K562 (cell line): ENCODE data around the gene SARS1. TPM values are rescaled to one million over a fixed set of nuclear protein-coding genes. Genes with fewer than 3 reads are reported as not detected.

ENCODE experiments used
- ATAC-seq: fragments of 200-7000 bp; cut with Tn5 transposase; 3 replicates; pipeline ENCODE4 v1.9.1; 2020; ENCODE audit warnings: moderate library complexity
- BruUV-seq: library from RNA; stranded (reverse); fragments of 400-500 nt; replicated peaks from 2 replicates; lab custom pipeline; 2021; lab: Mats Ljungman, UMichigan
- CTCF ChIA-PET: fragments of 300-600 bp; formaldehyde crosslinking; extraction: SDS; loops from one replicate; lab custom pipeline; 2021; ENCODE audit warnings: low intra/inter-chr PET ratio; lab: Yijun Ruan, JAX
- POLR2A ChIA-PET: fragments of 300-600, 350-650 bp; sonication (Branson Sonifier 250); formaldehyde crosslinking; extraction: SDS; loops from one replicate; lab custom pipeline; 2021; ENCODE audit warnings: antibody characterized with exemption, inconsistent platforms; lab: Yijun Ruan, JAX
- DNase-seq, 4 experiments: peaks; one replicate each; pipeline versions ENCODE4 v3.0.0 to v3.0.0-alpha.2; 2011 to 2018; ENCODE audit warnings: low spot score in 3 of 4, mixed read lengths in 3 of 4; ENCODE audit errors: extremely low read depth in 1 of 4
- FAIRE-seq: peaks from 2 replicates; lab custom pipeline; 2011; peaks lifted over from hg19 to GRCh38; lab: Jason Lieb, UNC
- H2AFZ ChIP-seq: 2 replicates; pipeline ENCODE4 v1.6.0; 2011; ENCODE audit warnings: low read depth, low read length, control low read depth, inconsistent platforms
- H3K27ac ChIP-seq: fragments of 200-600 bp; 3 replicates; pipeline ENCODE4 v1.8.0; 2011; ENCODE audit warnings: low read depth, mild to moderate bottlenecking, control low read depth, inconsistent platforms, low read length, moderate library complexity, mixed read lengths; ENCODE audit errors: extremely low read depth
- H3K27me3 ChIP-seq, 2 experiments: fragments of 300-600 bp in 1 of 2; 2 replicates in 1 of 2; 3 replicates in 1 of 2; pipeline versions ENCODE4 v1.6.0 to v1.8.0; 2011; ENCODE audit warnings: inconsistent platforms in 2 of 2, low read length in 2 of 2, mild to moderate bottlenecking in 1 of 2, mixed read lengths in 1 of 2, moderate library complexity in 1 of 2; ENCODE audit not compliant: control insufficient read depth in 2 of 2, insufficient read depth in 2 of 2
- H3K36me3 ChIP-seq: fragments of 300-600 bp; 3 replicates; pipeline ENCODE4 v1.8.0; 2011; ENCODE audit warnings: mild to moderate bottlenecking, low read length, inconsistent platforms; ENCODE audit not compliant: control insufficient read depth, insufficient read depth
- H3K4me1 ChIP-seq, 2 experiments: fragments of 200-600 bp in 1 of 2; replicated peaks in 1 of 2; 2 replicates in 1 of 2; 3 replicates in 1 of 2; pipeline versions ENCODE4 v1.5.1 to v1.8.0; 2011; ENCODE audit warnings: inconsistent platforms in 2 of 2, low read length in 2 of 2, mild to moderate bottlenecking in 1 of 2, mixed read lengths in 1 of 2, moderate library complexity in 1 of 2; ENCODE audit not compliant: control insufficient read depth in 2 of 2, insufficient read depth in 2 of 2
- H3K4me2 ChIP-seq: 2 replicates; pipeline ENCODE4 v1.6.1; 2011; ENCODE audit warnings: low read length, control low read depth, inconsistent platforms, mixed read lengths; ENCODE audit not compliant: insufficient read depth
- H3K4me3 ChIP-seq: fragments of 200-600 bp; sonication (generic), shearing (Covaris generic); 2 replicates; pipeline ENCODE4 v1.5.1; 2016; ENCODE audit warnings: control low read depth, inconsistent platforms
- H3K79me2 ChIP-seq: fragments of 200-600 bp; 3 replicates; pipeline ENCODE4 v1.8.0; 2011; ENCODE audit warnings: low read length, inconsistent platforms; ENCODE audit not compliant: control insufficient read depth, insufficient read depth
- H3K9ac ChIP-seq, 2 experiments: 2 replicates each; pipeline versions ENCODE4 v1.6.0 to v1.6.1; 2011; ENCODE audit warnings: low read depth in 2 of 2, low read length in 2 of 2, control low read depth in 1 of 2, inconsistent platforms in 1 of 2, mild to moderate bottlenecking in 1 of 2, mixed read lengths in 1 of 2; ENCODE audit not compliant: insufficient read depth in 1 of 2
- H3K9me1 ChIP-seq: one replicate; pipeline ENCODE4 v1.6.0; 2011; ENCODE audit warnings: inconsistent platforms, mild to moderate bottlenecking, low read length, moderate library complexity; ENCODE audit not compliant: control insufficient read depth, insufficient read depth
- H3K9me3 ChIP-seq: replicated peaks from 2 replicates; pipeline ENCODE4 v1.5.1; 2011; ENCODE audit warnings: low read depth, low read length, inconsistent platforms; ENCODE audit not compliant: control insufficient read depth, insufficient read depth
- H4K20me1 ChIP-seq: replicated peaks from 2 replicates; pipeline ENCODE4 v1.6.1; 2011; ENCODE audit warnings: low read length, inconsistent platforms, mixed read lengths; ENCODE audit not compliant: control insufficient read depth, insufficient read depth
- CBX3 ChIP-seq, 2 experiments: IDR thresholded peaks; 1 replicate in 1 of 2; 2 replicates in 1 of 2; pipeline ENCODE4 v1.6.1; 2012; ENCODE audit warnings: inconsistent platforms in 2 of 2, low read length in 2 of 2, borderline replicate concordance in 1 of 2, control low read depth in 1 of 2
- DPF2 ChIP-seq: fragments of 450-650 bp; IDR thresholded peaks from 2 replicates; pipeline ENCODE4 v1.6.1; 2016
- FOSL1 ChIP-seq: fragments of 200-800 bp; sonication (Bioruptor generic); conservative IDR thresholded peaks from 2 replicates; pipeline ENCODE4 v1.6.1; 2016; ENCODE audit warnings: missing genetic modification characterization, missing compliant biosample characterization
- NEUROD1 ChIP-seq: fragments of 150-350 bp; IDR thresholded peaks from 2 replicates; pipeline ENCODE4 v1.6.1; 2014; ENCODE audit warnings: borderline replicate concordance, low read length, low read depth; ENCODE audit not compliant: partially characterized antibody
- NFE2 ChIP-seq: IDR thresholded peaks from 2 replicates; pipeline ENCODE4 v1.6.1; 2014; ENCODE audit warnings: antibody characterized with exemption, low read depth
- POLR2H ChIP-seq: IDR thresholded peaks from 2 replicates; pipeline ENCODE4 v1.6.1; 2016; ENCODE audit warnings: missing genetic modification characterization, low read depth, mild to moderate bottlenecking, control low read depth, missing compliant biosample characterization, moderate library complexity
- STAT5A ChIP-seq: IDR thresholded peaks from 2 replicates; pipeline ENCODE4 v1.6.1; 2012; ENCODE audit warnings: low read length, inconsistent platforms, borderline replicate concordance
- STAT5B ChIP-seq: fragments of 250-450 bp; sonication (Bioruptor Pico); IDR thresholded peaks from 2 replicates; pipeline ENCODE4 v1.8.0; 2021; ENCODE audit warnings: mild to moderate bottlenecking, inconsistent platforms
- TRIM24 ChIP-seq, 2 experiments: fragments of 450-650 bp; IDR thresholded peaks; 2 replicates each; pipeline ENCODE4 v1.6.1; 2016
- XRCC3 ChIP-seq: fragments of 450-650 bp; IDR thresholded peaks from 2 replicates; pipeline ENCODE4 v1.6.1; 2017; ENCODE audit warnings: mild to moderate bottlenecking, moderate library complexity
- ZBTB26 ChIP-seq: fragments of 450-650 bp; formaldehyde crosslinking; IDR thresholded peaks from 2 replicates; pipeline ENCODE4 v1.4.0; 2022; ENCODE audit warnings: missing genetic modification characterization
- ZNF311 ChIP-seq: fragments of 250-450 bp; sonication (Bioruptor Pico); IDR thresholded peaks from 2 replicates; pipeline ENCODE4 v1.4.0; 2020; ENCODE audit warnings: mild to moderate bottlenecking, moderate library complexity
- ZNF384 ChIP-seq: IDR thresholded peaks from 2 replicates; pipeline ENCODE4 v1.6.1; 2012; ENCODE audit warnings: low read depth, low read length, improper control_type of control experiment
- ZNF518B ChIP-seq: fragments of 250-450 bp; sonication (Bioruptor Pico); IDR thresholded peaks from 2 replicates; pipeline ENCODE4 v1.5.0; 2021; ENCODE audit warnings: mild to moderate bottlenecking, moderate library complexity
- ZSCAN29 ChIP-seq: fragments of 450-650 bp; IDR thresholded peaks from 2 replicates; pipeline ENCODE4 v1.6.1; 2017
- WGBS: fragments of 100-300 bp; shearing (Covaris generic); methylation state at CpG from one replicate; pipeline ENCODE4 v1.1.6; 2016; ENCODE audit warnings: low coverage, mixed read lengths; ENCODE audit not compliant: insufficient coverage; ENCODE audit errors: missing lambda C conversion rate; 5-methylcytosine and 5-hydroxymethylcytosine counted together
- in situ Hi-C: fragments of 300-500 bp; cut with MboI; formaldehyde crosslinking; loops from 4 replicates; pipeline ENCODE4 v1.15.0; 2018; ENCODE audit warnings: inconsistent platforms, mixed read lengths
- intact Hi-C: fragments of 100-400 bp; cut with micrococcal nuclease; formaldehyde crosslinking; loops from 2 replicates; pipeline ENCODE4 v1.14.2; 2022
- polyA plus RNA-seq, 8 experiments: library from polyadenylated mRNA; depleted of rRNA in 4 of 8; stranded (reverse) in 5 of 8; unstranded in 3 of 8; fragments of >200 nt; fragmentation: Nextera tagmentation in 2 of 8; fragmentation: Illumina TruSeq in 1 of 8; extraction: Ambion mirVana in 2 of 8; extraction: Trizol in 1 of 8; gene quantifications; 2 replicates each; pipeline versions ENCODE4 v1.2.1 to v1.2.3, GENCODE V29; 2011 to 2014; ENCODE audit warnings: inconsistent platforms in 1 of 8, missing spikeins in 1 of 8
- total RNA-seq, 7 experiments: library from RNA; depleted of rRNA in 6 of 7; stranded (reverse); fragments of >200 nt in 6 of 7; fragmentation: Illumina TruSeq in 2 of 7; extraction: Trizol in 2 of 7; gene quantifications; 2 replicates each; pipeline versions ENCODE4 v1.2.1 to v1.2.3, GENCODE V29; 2011 to 2021; ENCODE audit warnings: low replicate concordance in 1 of 7

The SARS1 gene
- total and polyA plus RNA-seq, 9 of the 15 experiments (the other 6 are each of a cell fraction or from before 2014, with no cell fraction given): 221 to 623 (median 254) TPM

GRCh38 chr1:109214695-109215623 is 1.2 kb downstream of the SARS1 start:
- in situ Hi-C loops: no loop called here
- DNase-seq: peak; percentile 47 to 89 (median 62)
- 0 out of 2 replicates have a peak, but pooled peaks cover 3% of the 10 kb centered on the region for H3K9me3 ChIP-seq
- peak; percentile 84 for ATAC-seq
- H3K36me3 ChIP-seq: peaks cover 37% of the 10 kb centered on the region
- H3K79me2 ChIP-seq: peaks cover 61% of the 10 kb centered on the region
- H3K4me1 ChIP-seq: peaks cover 12 to 34% of the 10 kb centered on the region in 2 experiments
- H3K9ac ChIP-seq: peak overlapping the region; percentile 86 to 97; a peak in 3 of 4 replicates
- peak overlapping the region; percentile 99; the same call in 1 of the 2 replicates for H2AFZ ChIP-seq
- H3K4me3 ChIP-seq: peak overlapping the region; percentile 67
- peak overlapping the region; percentile 80 for H3K27ac ChIP-seq
- peak; percentile 74 for FAIRE-seq
- no TSS peak for BruUV-seq
- H3K27me3 ChIP-seq: no peaks in the 10 kb centered on the region
- intact Hi-C loops: no loop called here
- WGBS: 5% methylated on average over 13 of the region's 13 CpGs
- 0 out of 2 replicates have a peak, but pooled peaks cover 14% of the 10 kb centered on the region for H4K20me1 ChIP-seq
- CTCF ChIA-PET: no interaction called here
- H3K4me2 ChIP-seq: peak overlapping the region; percentile 97
- H3K9me1 ChIP-seq: no peaks in the 10 kb centered on the region
- POLR2A ChIA-PET: interaction anchor here (0.6 to 5.9 kb wide), 30 partner anchors 11 to 334 kb away, joined by 3 to 56 read pairs (median 4); partner anchors contain the start of genes ATXN7L2, PSMA5 and SORT1
- TF ChIP-seq TRIM24 (IDR thresholded peaks at IDR 0.05) (peak; percentile 95), STAT5A (peak; percentile 69; the same call in 1 of the 2 replicates), DPF2 (peak; percentile 73), ZNF311 (CRISPR knock-in tag) (peak; percentile 46; the same call in 1 of the 2 replicates), NEUROD1 (peak; percentile 60), CBX3 (IDR thresholded peaks at IDR 0.05; ENCODE audit: borderline replicate concordance in 1 of 2, low read length in 2 of 2) (no peak), XRCC3 (no peak), STAT5B (CRISPR knock-in tag) (no peak), ZNF384 (peak; percentile 33; the same call in 1 of the 2 replicates), ZBTB26 (CRISPR knock-in tag) (0 out of 2 replicates have a peak, but pooled peaks have one; percentile 39), ZNF518B (CRISPR knock-in tag) (0 out of 2 replicates have a peak, but pooled peaks have one; percentile 24), ZSCAN29 (no peak), FOSL1 (tag) (peak; percentile 59; the same call in 1 of the 2 replicates), POLR2H (tag) (peak; percentile 83), NFE2 (0 out of 2 replicates have a peak, but pooled peaks have one; percentile 5)
